Measurements from ENCODE around the gene BCL2L2. TPM values are rescaled to one million over a fixed set of nuclear protein-coding genes. Genes with fewer than 3 reads are reported as not detected.

BCL2L2 gene
- total and polyA plus RNA-seq, 9 of the 15 experiments (the other 6 are each of a cell fraction or from before 2014, with no cell fraction given): 2.6 to 32.5 (median 14.7) TPM

DNA sequence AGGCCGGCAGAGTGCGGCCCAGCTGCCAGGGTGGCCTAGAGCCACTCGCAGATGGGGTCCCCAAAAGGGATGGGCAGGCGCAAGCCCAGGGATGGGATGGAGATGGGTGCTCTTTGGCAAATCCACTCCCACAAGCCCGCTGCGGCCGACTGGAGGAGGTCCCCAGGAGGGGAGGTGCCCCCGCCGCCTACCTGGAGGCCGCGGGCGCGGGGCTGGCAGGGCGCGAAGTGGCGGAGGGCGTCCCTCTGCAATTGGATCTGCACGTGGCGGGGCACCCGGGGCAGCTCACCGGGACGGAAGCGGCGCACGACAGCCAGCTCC, 4.7 kb upstream of the BCL2L2 start (continued):
- peak; percentile 3 for TF ChIP-seq TAF1 (IDR thresholded peaks at IDR 0.05; ENCODE audit: control insufficient read depth, extremely low read depth, insufficient read depth, low read length, severe bottlenecking)
- TF ChIP-seq CEBPB (tag; IDR thresholded peaks at IDR 0.05): no peak
- no peak for TF ChIP-seq PURB (CRISPR knock-in tag; IDR thresholded peaks at IDR 0.05; ENCODE audit: low read depth)
- peak; percentile 16; the same call in 1 of the 2 replicates for TF ChIP-seq FOSL1 (tag; conservative IDR thresholded peaks at IDR 0.05)
- no peak for TF ChIP-seq JUNB (CRISPR knock-in tag; conservative IDR thresholded peaks at IDR 0.05)
- TF ChIP-seq, protein P1, sequence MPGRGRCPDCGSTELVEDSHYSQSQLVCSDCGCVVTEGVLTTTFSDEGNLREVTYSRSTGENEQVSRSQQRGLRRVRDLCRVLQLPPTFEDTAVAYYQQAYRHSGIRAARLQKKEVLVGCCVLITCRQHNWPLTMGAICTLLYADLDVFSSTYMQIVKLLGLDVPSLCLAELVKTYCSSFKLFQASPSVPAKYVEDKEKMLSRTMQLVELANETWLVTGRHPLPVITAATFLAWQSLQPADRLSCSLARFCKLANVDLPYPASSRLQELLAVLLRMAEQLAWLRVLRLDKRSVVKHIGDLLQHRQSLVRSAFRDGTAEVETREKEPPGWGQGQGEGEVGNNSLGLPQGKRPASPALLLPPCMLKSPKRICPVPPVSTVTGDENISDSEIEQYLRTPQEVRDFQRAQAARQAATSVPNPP (IDR thresholded peaks at IDR 0.05; ENCODE audit: borderline replicate concordance, insufficient read depth, insufficient read length): no peak
- TF ChIP-seq, protein P2, sequence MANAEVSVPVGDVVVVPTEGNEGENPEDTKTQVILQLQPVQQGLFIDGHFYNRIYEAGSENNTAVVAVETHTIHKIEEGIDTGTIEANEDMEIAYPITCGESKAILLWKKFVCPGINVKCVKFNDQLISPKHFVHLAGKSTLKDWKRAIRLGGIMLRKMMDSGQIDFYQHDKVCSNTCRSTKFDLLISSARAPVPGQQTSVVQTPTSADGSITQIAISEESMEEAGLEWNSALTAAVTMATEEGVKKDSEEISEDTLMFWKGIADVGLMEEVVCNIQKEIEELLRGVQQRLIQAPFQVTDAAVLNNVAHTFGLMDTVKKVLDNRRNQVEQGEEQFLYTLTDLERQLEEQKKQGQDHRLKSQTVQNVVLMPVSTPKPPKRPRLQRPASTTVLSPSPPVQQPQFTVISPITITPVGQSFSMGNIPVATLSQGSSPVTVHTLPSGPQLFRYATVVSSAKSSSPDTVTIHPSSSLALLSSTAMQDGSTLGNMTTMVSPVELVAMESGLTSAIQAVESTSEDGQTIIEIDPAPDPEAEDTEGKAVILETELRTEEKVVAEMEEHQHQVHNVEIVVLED (CRISPR knock-in tag; IDR thresholded peaks at IDR 0.05): no peak
- 0 out of 2 replicates have a peak, but pooled peaks have one; percentile 33 for TF ChIP-seq TGIF2 (CRISPR knock-in tag; IDR thresholded peaks at IDR 0.05)
- TF ChIP-seq, protein P3, sequence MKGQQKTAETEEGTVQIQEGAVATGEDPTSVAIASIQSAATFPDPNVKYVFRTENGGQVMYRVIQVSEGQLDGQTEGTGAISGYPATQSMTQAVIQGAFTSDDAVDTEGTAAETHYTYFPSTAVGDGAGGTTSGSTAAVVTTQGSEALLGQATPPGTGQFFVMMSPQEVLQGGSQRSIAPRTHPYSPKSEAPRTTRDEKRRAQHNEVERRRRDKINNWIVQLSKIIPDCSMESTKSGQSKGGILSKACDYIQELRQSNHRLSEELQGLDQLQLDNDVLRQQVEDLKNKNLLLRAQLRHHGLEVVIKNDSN (CRISPR knock-in tag; IDR thresholded peaks at IDR 0.05): no peak
- TF ChIP-seq EHMT2 (IDR thresholded peaks at IDR 0.05): no peak
- TF ChIP-seq, protein P4, sequence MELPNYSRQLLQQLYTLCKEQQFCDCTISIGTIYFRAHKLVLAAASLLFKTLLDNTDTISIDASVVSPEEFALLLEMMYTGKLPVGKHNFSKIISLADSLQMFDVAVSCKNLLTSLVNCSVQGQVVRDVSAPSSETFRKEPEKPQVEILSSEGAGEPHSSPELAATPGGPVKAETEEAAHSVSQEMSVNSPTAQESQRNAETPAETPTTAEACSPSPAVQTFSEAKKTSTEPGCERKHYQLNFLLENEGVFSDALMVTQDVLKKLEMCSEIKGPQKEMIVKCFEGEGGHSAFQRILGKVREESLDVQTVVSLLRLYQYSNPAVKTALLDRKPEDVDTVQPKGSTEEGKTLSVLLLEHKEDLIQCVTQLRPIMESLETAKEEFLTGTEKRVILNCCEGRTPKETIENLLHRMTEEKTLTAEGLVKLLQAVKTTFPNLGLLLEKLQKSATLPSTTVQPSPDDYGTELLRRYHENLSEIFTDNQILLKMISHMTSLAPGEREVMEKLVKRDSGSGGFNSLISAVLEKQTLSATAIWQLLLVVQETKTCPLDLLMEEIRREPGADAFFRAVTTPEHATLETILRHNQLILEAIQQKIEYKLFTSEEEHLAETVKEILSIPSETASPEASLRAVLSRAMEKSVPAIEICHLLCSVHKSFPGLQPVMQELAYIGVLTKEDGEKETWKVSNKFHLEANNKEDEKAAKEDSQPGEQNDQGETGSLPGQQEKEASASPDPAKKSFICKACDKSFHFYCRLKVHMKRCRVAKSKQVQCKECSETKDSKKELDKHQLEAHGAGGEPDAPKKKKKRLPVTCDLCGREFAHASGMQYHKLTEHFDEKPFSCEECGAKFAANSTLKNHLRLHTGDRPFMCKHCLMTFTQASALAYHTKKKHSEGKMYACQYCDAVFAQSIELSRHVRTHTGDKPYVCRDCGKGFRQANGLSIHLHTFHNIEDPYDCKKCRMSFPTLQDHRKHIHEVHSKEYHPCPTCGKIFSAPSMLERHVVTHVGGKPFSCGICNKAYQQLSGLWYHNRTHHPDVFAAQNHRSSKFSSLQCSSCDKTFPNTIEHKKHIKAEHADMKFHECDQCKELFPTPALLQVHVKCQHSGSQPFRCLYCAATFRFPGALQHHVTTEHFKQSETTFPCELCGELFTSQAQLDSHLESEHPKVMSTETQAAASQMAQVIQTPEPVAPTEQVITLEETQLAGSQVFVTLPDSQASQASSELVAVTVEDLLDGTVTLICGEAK (IDR thresholded peaks at IDR 0.05): no peak
- TF ChIP-seq, protein P4 (CRISPR knock-in tag; IDR thresholded peaks at IDR 0.05): no peak
- no peak for TF ChIP-seq ASH1L (IDR thresholded peaks at IDR 0.05; ENCODE audit: borderline replicate concordance, low read depth, partially characterized antibody)
- TF ChIP-seq, protein P5, sequence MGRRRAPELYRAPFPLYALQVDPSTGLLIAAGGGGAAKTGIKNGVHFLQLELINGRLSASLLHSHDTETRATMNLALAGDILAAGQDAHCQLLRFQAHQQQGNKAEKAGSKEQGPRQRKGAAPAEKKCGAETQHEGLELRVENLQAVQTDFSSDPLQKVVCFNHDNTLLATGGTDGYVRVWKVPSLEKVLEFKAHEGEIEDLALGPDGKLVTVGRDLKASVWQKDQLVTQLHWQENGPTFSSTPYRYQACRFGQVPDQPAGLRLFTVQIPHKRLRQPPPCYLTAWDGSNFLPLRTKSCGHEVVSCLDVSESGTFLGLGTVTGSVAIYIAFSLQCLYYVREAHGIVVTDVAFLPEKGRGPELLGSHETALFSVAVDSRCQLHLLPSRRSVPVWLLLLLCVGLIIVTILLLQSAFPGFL (CRISPR knock-in tag; IDR thresholded peaks at IDR 0.05): no peak
- no peak for TF ChIP-seq BRF1 (IDR thresholded peaks at IDR 0.05; ENCODE audit: borderline replicate concordance, extremely low read depth, insufficient read length)

All from K562 (cell line).